Thyroid gland (tissue), 4 donors: ENCODE results near the gene SAMD11.

Experiments used
- POLR2A ChIP-seq, 2 donors: fragments of 450-650 bp; IDR thresholded peaks; one replicate each; pipeline ENCODE4 v1.6.1; 2017; ENCODE audit warnings: antibody characterized with exemption in 2 of 2, mild to moderate bottlenecking in 2 of 2, moderate library complexity in 1 of 2
- TF ChIP-seq, protein P1 (sequence below), 6 experiments: fragments of 200-600 bp in 3 of 6; fragments of 450-650 bp in 3 of 6; sonication (generic) in 3 of 6; IDR thresholded peaks; one replicate each; pipeline ENCODE4 v1.5.1; 2016 to 2019; ENCODE audit warnings: antibody characterized with exemption in 6 of 6, mild to moderate bottlenecking in 2 of 6, inconsistent platforms in 1 of 6, moderate library complexity in 1 of 6

- no peak for TF ChIP-seq POLR2A (IDR thresholded peaks at IDR 0.05)
- TF ChIP-seq, protein P1, sequence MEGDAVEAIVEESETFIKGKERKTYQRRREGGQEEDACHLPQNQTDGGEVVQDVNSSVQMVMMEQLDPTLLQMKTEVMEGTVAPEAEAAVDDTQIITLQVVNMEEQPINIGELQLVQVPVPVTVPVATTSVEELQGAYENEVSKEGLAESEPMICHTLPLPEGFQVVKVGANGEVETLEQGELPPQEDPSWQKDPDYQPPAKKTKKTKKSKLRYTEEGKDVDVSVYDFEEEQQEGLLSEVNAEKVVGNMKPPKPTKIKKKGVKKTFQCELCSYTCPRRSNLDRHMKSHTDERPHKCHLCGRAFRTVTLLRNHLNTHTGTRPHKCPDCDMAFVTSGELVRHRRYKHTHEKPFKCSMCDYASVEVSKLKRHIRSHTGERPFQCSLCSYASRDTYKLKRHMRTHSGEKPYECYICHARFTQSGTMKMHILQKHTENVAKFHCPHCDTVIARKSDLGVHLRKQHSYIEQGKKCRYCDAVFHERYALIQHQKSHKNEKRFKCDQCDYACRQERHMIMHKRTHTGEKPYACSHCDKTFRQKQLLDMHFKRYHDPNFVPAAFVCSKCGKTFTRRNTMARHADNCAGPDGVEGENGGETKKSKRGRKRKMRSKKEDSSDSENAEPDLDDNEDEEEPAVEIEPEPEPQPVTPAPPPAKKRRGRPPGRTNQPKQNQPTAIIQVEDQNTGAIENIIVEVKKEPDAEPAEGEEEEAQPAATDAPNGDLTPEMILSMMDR (IDR thresholded peaks at IDR 0.05) = peak in 1 of 6 experiments; percentile 5
Observed at GRCh38 chr1:940107-941014, 16.6 kb downstream of the SAMD11 start.
